HG02763 (cell line): ENCODE data around the gene ARSK.

Source experiments
- ATAC-seq: cut with Tn5 transposase; IDR thresholded peaks from one replicate; pipeline ENCODE4 v1.9.1; 2021; ENCODE audit warnings: mild to moderate bottlenecking, moderate library complexity; ENCODE audit not compliant: unreplicated experiment

The ARSK gene, protein sequence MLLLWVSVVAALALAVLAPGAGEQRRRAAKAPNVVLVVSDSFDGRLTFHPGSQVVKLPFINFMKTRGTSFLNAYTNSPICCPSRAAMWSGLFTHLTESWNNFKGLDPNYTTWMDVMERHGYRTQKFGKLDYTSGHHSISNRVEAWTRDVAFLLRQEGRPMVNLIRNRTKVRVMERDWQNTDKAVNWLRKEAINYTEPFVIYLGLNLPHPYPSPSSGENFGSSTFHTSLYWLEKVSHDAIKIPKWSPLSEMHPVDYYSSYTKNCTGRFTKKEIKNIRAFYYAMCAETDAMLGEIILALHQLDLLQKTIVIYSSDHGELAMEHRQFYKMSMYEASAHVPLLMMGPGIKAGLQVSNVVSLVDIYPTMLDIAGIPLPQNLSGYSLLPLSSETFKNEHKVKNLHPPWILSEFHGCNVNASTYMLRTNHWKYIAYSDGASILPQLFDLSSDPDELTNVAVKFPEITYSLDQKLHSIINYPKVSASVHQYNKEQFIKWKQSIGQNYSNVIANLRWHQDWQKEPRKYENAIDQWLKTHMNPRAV

DNA sequence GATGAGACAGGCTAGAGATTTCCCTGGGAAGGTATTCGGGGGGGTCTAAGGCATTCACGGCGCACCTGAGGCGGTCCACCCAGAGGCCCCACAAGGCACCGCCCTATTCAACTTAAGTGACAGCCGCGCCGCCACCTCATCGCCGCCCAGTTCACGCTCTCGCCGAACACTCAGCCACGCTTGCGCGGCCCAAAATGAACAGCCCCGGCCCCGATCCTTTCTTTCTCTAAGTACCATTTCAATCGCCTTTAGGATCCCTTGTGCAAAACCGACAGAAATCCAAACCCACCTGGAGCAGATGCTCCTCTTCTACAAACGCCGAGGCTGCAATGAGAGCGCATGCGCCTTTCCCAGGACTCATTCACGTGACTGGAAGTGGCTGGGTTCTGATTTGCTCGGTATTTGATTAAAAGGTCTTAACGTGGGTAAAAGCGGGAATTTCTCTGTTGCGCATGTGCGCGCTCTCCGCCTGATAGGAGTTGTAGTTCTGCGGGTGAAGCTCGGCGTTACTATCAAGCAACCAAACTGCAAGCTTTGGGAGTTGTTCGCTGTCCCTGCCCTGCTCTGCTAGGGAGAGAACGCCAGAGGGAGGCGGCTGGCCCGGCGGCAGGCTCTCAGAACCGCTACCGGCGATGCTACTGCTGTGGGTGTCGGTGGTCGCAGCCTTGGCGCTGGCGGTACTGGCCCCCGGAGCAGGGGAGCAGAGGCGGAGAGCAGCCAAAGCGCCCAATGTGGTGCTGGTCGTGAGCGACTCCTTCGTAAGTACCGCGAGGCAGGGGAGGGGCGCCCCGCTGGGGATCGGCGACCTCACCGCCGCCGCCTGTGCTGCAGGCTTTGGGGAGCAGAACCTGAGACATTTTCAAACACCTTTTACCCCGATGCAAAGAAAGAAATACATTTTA lies at the start of gene ARSK, which contains the start of gene SKIC3:
Gene ARSK (plus strand): TSS at position 455 of the 902 bp plus-strand sequence. CDS start 178 bp downstream, at position 633.
Gene SKIC3 (minus strand): TSS at position 331 of the 902 bp plus-strand sequence. CDS start 7,827 bp downstream, outside the sequence.
- ATAC-seq = peak; percentile 87

DNA sequence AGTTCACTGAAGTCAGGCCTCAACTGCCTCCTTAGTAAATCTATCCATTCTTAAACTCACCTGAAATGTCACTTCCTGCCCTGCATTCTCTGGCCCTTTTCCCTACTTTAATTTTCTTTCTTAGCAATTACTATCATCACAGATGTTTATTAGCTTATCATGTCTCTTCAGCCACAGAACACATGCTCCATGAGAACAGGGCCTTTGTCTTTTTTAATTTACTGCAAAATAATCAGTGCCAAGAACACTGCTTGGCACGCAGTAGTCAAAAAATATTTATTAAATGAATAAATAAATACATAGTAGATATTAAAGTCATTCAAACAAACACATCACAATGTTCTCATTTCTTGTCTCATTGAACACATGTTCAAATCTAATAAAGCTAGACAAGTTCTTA lies 46.4 kb upstream of the ARSK start:
- ATAC-seq = no peak

DNA sequence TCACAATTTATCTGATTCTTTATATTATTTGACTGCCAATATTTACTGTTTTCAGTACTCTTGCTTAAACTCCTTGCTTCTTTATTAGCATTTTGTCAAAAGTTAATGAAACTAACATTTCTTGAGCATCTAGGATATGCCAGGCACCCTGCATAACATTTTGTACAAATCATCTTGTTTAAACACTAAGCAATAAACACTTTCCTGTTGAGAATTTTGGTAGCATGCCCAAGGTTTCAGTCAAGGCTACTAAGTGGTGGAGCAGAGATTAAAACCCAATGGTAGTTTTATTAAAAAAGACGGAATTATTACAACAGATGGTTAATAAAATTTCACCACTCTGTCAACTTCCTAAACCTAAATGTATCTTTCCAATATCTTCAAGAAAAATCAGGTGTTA lies 43.3 kb upstream of the ARSK start:
- no peak for ATAC-seq

DNA sequence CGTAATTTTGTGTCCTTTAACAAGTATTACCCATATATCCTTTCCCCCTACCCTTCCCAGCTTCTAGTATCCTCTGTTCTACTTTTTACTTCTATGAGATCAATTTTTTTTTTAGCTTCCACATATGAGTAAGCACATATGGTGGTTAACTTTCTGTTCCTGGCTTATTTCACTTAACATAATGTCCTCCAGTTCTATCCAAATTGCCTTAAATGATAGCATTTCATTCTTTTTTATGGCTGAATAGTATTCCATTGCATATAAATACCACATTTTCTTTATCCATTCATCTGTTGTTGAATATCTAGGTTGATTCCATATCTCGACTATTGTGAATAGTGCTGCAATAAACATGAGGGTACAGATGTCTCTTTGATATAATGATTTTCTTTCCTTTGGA lies 36.5 kb upstream of the ARSK start:
- ATAC-seq = no peak

DNA sequence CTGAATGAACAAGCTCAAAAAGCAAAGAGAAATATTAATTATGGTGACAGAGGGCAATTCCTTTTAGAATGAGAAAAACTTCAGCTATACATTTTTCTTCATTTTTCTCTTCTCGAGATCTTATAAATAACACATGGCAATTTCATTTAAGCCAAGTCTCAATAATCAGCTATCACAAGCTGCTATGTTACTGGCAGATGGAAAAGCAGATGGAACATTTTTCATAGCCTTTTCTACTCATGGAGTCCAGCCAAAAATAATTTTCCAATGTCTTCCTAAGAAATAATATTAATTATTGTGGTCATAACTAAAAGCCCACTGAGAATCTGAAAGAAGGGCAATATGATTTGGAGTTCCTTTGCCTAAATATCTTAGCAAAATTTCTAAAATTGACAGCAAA lies 35.8 kb upstream of the ARSK start:
- ATAC-seq = no peak

DNA sequence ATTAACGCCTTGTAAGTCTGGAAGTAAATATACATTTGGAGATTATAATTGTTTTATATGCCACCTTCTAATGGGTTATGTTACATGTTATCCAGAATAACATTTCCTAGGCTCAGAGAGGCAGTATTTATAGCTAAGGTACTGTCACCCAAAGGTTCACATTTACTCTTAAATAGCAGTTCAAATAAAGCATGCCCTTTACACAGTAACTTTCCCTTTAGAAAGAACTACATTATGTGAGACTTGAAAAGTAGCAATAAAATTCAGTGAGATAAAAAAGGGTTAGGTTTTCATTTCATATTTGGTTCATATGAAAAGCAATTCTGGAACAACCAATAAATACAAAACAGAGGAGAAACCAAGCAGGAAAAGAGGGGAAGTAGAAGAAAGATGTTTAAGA lies 35.2 kb upstream of the ARSK start:
- ATAC-seq = no peak

DNA sequence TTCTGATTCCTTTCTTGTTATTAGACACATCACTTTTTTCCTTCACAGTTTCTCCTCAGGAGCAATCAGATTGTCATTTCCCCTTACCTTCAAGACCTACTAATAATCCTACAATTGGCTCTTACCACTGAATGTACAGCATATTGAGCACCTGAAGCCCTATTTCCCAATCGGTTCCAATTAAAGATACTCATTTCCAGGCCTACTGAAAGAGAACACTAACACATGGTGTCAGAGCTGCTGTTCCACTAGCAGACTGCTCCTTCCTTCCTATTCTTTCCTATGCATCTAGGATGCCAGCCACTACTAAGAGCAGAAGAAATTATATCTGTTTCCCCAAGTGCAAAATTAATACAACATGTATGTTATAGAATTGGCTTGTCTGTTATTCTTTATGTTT lies 34.7 kb upstream of the ARSK start:
- no peak for ATAC-seq

DNA sequence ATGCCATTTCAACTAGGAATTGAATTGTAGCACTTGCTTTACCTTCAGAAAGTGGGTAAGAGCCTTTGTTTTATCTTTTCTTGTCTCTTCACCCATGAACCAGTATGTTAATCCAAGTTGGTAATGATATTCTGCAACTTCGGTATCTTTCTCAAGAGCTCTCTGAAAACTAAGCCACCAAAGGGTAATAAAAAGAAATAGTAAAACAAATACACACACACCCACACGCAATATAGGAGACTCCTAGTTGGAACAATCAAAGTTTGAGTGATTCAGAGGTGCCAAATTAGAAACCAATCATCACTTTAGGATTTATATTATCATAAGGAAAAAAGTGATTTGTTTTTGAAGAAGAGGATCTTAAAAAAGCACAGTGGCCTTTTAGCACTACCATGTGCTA lies 30.5 kb upstream of the ARSK start:
- no peak for ATAC-seq

DNA sequence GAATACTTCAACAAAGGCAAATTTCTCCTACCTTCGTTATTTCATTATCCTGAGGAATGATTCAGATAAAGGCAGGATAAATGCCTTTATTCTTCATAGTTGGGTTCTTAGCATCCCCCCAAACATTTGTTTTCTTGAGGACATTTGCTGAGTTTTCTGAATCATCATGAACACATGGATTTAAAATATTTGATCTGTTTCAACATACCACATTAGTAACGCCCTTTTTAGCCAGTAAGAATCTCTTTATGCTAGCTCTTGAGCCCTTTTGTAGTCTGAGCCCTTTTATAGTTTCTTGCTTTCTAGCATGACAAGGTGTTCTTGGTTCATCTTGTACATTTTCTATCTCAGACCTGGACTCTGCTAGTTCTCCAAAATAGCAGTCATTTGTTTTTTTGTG lies 28.0 kb upstream of the ARSK start:
- ATAC-seq = no peak

DNA sequence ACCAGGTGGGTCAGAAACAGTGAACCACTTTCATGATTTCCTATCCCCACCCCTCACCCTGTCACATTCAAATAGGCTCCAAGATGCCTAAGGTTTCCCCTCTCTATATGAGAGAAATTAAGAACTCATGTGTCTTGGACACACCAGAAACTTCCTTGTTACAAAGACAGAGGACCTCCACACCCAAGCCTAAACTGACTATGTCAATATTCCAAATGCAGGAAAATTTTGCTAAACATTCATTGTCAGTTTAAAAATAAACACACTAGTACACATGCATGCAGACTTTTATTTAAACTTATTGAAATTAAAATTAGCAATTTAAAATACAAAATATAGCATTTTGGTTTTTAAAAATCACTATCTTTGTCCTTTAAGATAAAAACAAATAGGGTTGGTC lies 26.3 kb upstream of the ARSK start:
- no peak for ATAC-seq

DNA sequence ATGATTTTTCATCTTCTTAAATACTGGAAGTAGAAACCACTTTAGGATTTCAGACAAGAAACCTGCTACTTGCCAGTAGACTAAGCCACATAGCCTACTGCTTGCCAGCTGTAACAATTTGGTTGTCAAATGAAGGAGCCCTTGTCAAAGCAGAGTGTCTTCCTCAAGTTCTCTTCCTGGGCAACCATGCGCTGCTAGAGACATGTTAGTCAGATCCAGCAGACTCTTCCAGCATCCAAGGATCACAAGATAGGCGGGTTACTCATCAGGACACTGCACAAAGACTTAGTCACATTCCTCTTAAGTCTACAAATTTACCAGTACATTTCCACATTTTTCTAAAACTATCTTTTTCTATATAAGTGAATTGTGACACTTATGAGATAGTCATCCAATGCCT lies 24.5 kb upstream of the ARSK start:
- ATAC-seq = no peak

DNA sequence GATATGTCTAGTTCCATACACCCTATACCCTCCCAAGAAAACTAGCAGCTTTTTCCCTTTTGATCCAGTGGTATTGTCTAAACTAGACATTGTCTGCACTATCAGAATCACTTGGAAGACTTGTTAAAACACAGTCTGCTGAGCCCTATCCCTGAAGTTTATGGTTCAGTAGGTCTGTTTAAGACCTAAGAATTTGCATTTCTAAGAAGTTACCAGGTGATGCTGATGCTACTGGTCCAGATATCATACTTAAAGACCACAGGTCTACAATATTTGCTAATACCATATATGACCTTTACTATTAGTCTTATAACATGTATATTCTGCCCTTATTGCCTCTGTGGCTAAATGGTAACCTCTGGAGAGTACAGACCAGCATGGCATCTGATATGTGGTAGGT lies 23.4 kb upstream of the ARSK start:
- no peak for ATAC-seq

DNA sequence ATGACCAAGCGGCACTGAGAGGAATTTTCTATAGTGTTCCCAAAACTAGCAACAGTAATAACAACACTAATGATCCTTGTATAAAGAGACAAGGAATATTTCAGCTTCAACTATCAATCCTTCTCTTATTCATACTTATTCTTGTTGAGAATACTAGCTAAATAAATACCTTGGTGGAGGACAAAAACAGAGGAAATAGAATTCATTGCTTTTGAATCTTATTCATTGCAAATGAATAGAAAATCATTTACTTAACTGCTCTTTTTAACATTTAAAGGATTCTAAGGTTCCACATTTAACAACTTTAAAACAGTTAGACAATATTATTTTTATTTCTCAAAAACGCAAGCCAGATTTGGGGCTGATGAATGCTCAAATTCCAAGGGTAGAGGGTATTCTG lies 22.5 kb upstream of the ARSK start:
- no peak for ATAC-seq

DNA sequence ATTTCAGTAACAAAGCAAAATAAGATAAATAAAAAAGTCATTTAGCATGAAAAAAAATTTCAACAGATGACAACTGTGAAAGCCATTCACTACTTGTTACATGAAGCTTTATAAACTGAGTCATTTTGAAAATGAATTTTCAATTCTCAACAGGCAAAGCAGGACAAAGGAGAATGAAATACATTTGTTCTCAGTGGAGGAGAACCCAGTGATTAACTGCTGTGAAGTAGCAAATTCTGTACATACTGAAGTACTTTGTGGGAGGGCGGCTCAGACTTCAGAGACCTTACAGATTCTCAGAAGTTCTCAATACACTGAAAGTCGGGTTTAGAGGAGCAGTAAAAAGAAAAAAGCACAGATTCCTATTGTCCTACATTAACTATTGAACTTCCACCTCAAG lies 21.8 kb upstream of the ARSK start:
- no peak for ATAC-seq

DNA sequence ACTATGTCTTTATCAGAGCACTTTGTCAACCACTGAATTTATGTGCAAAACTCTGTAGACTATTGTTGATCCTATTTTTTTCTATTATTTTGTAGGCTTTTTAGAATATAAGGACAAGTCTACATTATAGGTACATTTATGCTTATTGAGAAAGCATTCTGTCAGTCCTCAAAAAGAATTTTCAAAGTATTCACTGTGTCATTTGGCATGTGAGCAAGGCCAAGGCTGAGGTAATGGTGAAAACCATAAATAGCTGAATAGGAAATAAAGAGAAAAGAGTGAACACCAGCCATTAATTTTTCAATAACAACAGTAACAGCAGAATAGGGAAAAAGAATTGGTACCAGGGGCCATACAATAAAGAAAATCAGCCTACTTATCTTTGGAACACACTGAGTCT lies 21.1 kb upstream of the ARSK start:
- ATAC-seq = no peak

DNA sequence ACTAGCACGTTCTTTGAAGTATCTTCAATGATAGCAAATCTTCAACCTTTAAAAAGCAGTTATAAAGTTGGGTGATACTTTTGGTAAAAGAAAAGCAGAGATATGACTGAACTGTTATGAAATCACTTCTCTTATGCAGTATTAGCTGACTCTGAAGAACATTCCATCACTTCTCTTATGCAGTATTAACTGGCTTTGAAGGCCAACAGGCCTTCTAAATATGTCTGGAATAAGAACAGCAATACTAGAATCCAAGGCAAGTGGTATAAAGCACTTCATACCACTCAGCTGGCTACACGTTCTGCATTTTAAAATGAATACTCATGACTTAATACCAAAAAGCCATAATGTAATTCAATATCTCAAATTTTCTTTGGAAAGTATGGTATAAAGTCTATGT lies 17.4 kb upstream of the ARSK start:
- no peak for ATAC-seq

DNA sequence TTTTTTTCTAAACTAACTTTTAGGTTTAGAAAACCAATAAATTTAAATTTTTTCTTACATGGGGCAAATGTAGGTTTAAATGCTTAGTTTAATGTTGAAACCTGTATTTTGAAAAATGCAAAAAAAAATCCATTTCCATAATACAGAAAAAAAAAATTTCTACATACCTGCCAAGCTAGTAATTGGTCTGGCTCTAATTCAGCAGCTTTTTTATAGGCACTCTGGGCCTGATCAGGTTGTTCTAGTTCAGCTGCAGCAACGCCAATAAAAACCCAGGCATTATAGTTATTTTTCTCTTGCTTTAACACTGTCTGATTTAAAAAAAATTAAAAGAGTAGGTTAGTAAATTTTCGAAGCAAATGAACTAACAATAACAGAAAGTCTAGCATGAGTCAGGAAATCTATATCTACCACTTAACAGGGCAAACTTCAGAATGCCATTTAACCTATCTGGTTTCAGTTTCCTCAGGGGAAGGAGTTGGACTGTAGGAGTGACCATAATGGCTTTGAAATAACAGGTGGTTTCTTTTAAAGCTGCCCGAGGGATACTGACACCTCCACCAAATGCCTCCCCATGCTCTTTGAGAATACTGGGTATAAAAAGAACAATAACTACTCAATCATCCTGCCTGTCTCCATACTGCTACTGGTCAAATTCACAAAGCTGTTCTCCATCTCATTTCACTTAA lies 11.7 kb upstream of the ARSK start:
- no peak for ATAC-seq

DNA sequence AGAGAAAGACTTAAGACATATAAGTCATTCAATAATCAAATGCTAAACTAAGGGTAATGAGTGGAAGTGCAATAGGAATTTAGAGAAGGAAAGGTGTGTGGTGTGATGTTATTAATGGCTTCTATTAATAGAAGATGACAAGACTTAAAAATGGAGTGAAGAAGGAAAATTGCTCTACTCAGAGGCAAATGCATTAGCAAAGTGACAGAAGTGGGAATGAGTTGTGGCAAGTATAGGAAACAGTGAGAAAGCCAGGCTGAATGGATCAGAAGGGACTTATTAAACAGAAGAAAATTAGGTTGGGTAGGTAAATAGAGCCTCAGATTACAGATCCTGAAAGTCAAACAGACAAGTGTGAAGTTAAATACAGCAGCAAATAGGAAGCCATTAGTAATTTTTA lies 5.9 kb upstream of the ARSK start:
- no peak for ATAC-seq

DNA sequence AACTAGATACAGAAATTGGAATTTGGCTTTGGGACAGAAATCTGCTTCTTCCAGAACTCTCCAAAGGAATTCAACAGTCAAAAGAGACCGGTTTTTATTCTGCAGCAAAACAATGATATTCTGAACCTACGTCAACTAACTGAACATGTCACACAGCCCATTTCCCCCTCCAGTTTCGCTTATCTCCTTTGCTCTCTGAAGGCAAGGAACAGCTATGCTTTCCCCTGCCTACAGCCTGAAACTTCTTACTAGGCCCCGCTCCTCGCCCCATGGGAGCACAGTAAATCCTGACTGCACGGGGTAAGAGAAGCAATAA lies 612 bp upstream of the ARSK start:
- ATAC-seq = peak; percentile 23

DNA sequence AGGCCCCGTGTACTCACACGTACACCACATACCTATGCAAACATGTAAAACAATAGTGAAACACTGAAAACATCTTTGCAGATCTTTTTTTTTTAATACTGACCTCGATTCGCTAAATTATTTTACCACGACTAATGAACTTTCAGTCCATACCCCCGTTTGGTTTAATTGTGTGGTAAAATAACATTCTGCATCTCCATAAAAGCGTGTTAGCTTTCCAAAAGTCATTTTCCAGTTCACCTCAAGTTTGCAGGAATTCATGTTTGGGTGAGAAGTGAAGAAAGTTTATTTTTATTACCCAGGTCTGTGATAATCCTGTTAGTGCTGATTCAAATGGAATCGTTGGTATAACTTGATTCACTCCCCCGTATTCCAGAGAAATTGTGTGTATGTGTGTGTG lies 652 bp downstream of the ARSK start:
- no peak for ATAC-seq

DNA sequence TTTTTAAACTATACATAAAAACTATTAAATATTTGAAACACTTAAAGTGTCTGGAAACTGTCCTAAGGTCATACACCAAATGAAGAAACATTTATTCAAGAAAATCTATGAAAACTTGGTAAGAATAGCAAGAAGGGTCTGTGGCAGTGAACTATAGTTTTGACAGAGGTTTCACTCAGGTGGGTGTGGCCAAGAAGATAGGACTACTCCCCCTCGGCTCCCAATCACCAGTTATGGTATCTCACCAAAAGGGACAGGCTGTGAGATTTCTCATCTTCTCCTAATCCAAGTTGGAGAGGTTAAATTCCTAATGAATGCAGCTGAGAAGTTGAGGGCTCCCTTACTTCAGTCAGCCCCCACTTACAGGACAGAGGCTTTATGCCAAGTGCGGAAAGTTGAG lies 2.9 kb downstream of the ARSK start:
- no peak for ATAC-seq
